Transverse colon (tissue), 4 donors: ENCODE data around the gene MGAT1. TPM values are rescaled to one million over a fixed set of nuclear protein-coding genes. Genes with fewer than 3 reads are reported as not detected.
"Not testable (repeated sequence)": the region's sequence is repeated elsewhere in the genome, so short reads cannot be mapped to it uniquely, and the experiment has no call there.

ENCODE experiments used
- DNase-seq: peaks from one replicate; pipeline ENCODE4 v3.0.0-alpha.2; 2019
- H3K27ac ChIP-seq, 4 donors: fragments of 200-600 bp; sonication (generic); 2 replicates each; pipeline ENCODE4 v1.5.1; 2016 to 2018; ENCODE audit warnings: inconsistent platforms in 4 of 4
- H3K27me3 ChIP-seq: fragments of 200-600 bp; sonication (generic); 2 replicates; pipeline ENCODE4 v1.5.1; 2017; ENCODE audit warnings: inconsistent platforms
- H3K36me3 ChIP-seq, 4 donors: fragments of 200-600 bp; sonication (generic); 2 replicates each; pipeline ENCODE4 v1.5.1; 2017 to 2019; ENCODE audit warnings: inconsistent platforms in 4 of 4
- H3K4me1 ChIP-seq, 4 donors: fragments of 200-600 bp; sonication (generic); 2 replicates each; pipeline ENCODE4 v1.5.1; 2017 to 2020; ENCODE audit warnings: inconsistent platforms in 4 of 4
- H3K4me3 ChIP-seq, 4 donors: fragments of 200-600 bp; sonication (generic); 1 replicate in 1 of 4; 2 replicates in 3 of 4; pipeline versions ENCODE4 v1.5.1 to v1.6.1; 2017 to 2019; ENCODE audit warnings: inconsistent platforms in 4 of 4
- H3K9me3 ChIP-seq, 2 donors: fragments of 200-600 bp; sonication (generic); 2 replicates each; pipeline ENCODE4 v1.5.1; 2017 to 2019; ENCODE audit warnings: inconsistent platforms in 2 of 2
- EP300 ChIP-seq: sonication (generic); formaldehyde crosslinking; IDR thresholded peaks from one replicate; pipeline ENCODE4 v1.6.1; 2017; ENCODE audit warnings: antibody characterized with exemption, low read depth
- POLR2A ChIP-seq: fragments of 450-650 bp; IDR thresholded peaks from one replicate; pipeline ENCODE4 v1.6.1; 2016; ENCODE audit warnings: antibody characterized with exemption, mild to moderate bottlenecking, moderate library complexity
- POLR2AphosphoS5 ChIP-seq, 3 donors: sonication (generic); formaldehyde crosslinking; IDR thresholded peaks; one replicate each; pipeline ENCODE4 v1.6.1; 2016; ENCODE audit warnings: antibody characterized with exemption in 3 of 3
- WGBS, 2 donors: methylation state at CpG; one replicate each; pipeline ENCODE4 v1.1.5; 2018; ENCODE audit warnings: low coverage in 1 of 2; 5-methylcytosine and 5-hydroxymethylcytosine counted together
- in situ Hi-C, 4 donors: fragments of 200-750 bp; cut with MboI; loops; one replicate each; pipeline versions ENCODE4 v1.15.0 to v1.15.1; 2017; ENCODE audit warnings: low sequenced_read_pairs in 3 of 4, low pct_ligation_motif_present in 1 of 4, low pct_unique_long_range_greater_than_20kb in 1 of 4
- intact Hi-C: fragments of 100-400 bp; cut with DNase I; formaldehyde crosslinking; loops from one replicate; pipeline ENCODE4 v1.15.1; 2023; ENCODE audit warnings: low total_unique reads
- total RNA-seq, 4 donors: library from RNA; depleted of rRNA; stranded (reverse); fragments of >200 nt; gene quantifications; one replicate each; pipeline ENCODE4 v1.1.0, GENCODE V29; 2016
- TF ChIP-seq, protein P1 (sequence below), 5 experiments: fragments of 200-600 bp in 3 of 5; fragments of 450-650 bp in 2 of 5; sonication (generic) in 3 of 5; IDR thresholded peaks; 1 replicate in 2 of 5; 2 replicates in 3 of 5; pipeline ENCODE4 v1.5.1; 2016 to 2017; ENCODE audit warnings: antibody characterized with exemption in 5 of 5, inconsistent platforms in 3 of 5, mild to moderate bottlenecking in 2 of 5, moderate library complexity in 1 of 5

Gene MGAT1
- total RNA-seq, 4 donors from 2014 or later = 98.5 to 131 (median 114) TPM

DNA sequence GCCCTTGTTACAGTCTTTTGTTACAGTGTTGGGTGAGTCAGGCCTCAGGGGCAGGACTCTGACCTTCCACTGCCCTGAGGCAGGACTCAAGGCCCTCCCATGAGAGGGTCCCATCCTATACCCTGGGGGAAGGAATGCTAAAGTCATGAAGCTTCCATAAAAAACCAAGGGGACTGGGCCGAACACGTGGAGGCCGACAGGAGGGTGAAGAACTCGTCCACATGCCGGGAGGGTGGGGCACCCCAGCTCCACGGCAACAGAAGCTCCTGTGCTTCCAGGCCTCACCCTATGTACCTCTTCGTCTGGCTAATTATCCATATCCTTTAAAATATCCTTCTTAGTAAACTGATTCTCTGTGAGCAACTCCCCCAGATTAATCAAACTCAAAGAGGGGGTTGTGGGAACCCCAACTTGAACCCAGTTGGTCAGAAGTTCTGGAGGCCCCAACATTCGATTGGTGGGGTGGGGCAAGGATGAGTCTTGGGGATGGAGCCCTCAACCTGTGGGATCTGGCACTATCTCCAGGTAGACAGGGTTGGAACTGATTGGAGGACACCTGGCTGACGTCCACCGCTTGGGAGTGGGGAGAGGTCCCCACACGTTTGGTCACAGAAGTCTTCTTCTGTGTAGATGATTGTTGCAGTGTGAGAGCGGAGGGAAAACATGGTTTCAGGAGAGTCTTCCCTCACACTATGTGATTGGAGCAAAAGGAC, 19.1 kb downstream of the MGAT1 start:
- Histone ChIP-seq H3K36me3 (no peaks in the 10 kb centered on the region), H3K27me3 (no peaks in the 10 kb centered on the region), H3K27ac (no peak overlapping the region), H3K9me3 (no peaks in the 10 kb centered on the region), H3K4me3 (no peak overlapping the region), H3K4me1 (peaks cover 25 to 32% (median 26%) of the 10 kb centered on the region in 4 donors)
- DNase-seq = no peak
- TF ChIP-seq POLR2A (no peak), POLR2AphosphoS5 (IDR thresholded peaks at IDR 0.05) (no peak), EP300 (no peak)
- TF ChIP-seq, protein P1, sequence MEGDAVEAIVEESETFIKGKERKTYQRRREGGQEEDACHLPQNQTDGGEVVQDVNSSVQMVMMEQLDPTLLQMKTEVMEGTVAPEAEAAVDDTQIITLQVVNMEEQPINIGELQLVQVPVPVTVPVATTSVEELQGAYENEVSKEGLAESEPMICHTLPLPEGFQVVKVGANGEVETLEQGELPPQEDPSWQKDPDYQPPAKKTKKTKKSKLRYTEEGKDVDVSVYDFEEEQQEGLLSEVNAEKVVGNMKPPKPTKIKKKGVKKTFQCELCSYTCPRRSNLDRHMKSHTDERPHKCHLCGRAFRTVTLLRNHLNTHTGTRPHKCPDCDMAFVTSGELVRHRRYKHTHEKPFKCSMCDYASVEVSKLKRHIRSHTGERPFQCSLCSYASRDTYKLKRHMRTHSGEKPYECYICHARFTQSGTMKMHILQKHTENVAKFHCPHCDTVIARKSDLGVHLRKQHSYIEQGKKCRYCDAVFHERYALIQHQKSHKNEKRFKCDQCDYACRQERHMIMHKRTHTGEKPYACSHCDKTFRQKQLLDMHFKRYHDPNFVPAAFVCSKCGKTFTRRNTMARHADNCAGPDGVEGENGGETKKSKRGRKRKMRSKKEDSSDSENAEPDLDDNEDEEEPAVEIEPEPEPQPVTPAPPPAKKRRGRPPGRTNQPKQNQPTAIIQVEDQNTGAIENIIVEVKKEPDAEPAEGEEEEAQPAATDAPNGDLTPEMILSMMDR (IDR thresholded peaks at IDR 0.05) = no peak
- intact Hi-C loops = loop anchor here (5.0 kb wide), 1 partner anchor 79 kb away; the partner anchor contains the start of gene ZFP62
- in situ Hi-C loops = loop anchor here in 1 of 4 donors (10.0 kb wide), 1 partner anchor 61 kb away; no protein-coding TSS in a partner anchor
- 66 to 77% methylated on average over 7 to 12 of the region's 12 CpGs for WGBS, 2 donors

DNA sequence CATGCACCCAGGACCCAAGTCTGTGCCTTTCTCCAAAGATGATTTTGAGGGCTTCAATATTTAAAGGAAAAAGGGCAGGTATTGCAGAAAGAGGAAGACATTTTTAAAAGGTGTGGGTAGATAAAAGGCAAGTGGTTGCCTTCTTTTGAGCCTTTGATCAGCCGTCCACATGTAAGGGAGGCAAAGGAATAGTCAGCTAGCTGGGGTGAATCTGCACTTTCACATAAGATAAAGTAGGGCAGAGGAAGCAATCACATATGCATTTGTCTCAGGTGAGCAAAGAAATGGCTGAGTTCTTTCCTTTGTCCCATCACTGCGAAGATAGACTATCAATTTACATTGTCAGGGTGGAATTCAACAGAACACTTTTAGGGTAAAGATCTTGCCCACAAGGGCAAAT, 19.9 kb downstream of the MGAT1 start:
- Histone ChIP-seq H3K9me3 (no peaks in the 10 kb centered on the region), H3K27ac (no peak overlapping the region), H3K27me3 (no peaks in the 10 kb centered on the region), H3K4me1 (peaks cover 22 to 28% (median 25%) of the 10 kb centered on the region in 4 donors), H3K36me3 (no peaks in the 10 kb centered on the region), H3K4me3 (no peak overlapping the region)
- TF ChIP-seq EP300 = no peak
- TF ChIP-seq POLR2AphosphoS5 (IDR thresholded peaks at IDR 0.05) = no peak
- TF ChIP-seq POLR2A = no peak
- TF ChIP-seq, protein P1 (IDR thresholded peaks at IDR 0.05) = no peak
- 69 to 92% methylated on average over 2 of the region's 2 CpGs for WGBS, 2 donors
- in situ Hi-C loops (loop anchor here in 1 of 4 donors (10.0 kb wide), 1 partner anchor 62 kb away; no protein-coding TSS in a partner anchor), intact Hi-C loops (loop anchor here (5.0 kb wide), 1 partner anchor 80 kb away; the partner anchor contains the start of gene ZFP62)
- DNase-seq = no peak

DNA sequence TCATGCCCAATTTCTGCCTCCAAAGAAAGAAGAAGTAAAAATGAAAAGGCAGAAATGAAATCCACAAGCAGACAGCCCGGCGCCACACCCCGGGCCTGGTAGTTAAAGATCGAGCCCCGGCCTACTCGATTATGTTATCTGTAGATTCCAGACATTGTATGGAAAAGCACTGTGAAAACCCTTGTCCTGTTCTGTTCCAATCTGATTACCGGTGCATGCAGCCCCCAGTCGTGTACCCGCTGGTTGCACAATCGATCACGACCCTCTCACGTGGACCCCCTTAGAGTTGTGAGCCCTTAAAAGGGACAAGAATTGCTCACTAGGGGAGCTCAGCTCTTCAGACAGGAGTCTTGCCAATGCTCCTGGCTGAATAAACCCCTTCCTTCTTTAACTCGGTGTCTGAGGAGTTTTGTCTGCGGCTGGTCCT, 20.7 kb downstream of the MGAT1 start:
- peaks cover 16 to 22% (median 18%) of the 10 kb centered on the region in 4 donors for H3K4me1 ChIP-seq
- in situ Hi-C loops = loop anchor here in 1 of 4 donors (10.0 kb wide), 1 partner anchor 63 kb away; no protein-coding TSS in a partner anchor
- not testable (repeated sequence) for H3K27me3 ChIP-seq, H3K4me3 ChIP-seq, DNase-seq, H3K36me3 ChIP-seq, H3K9me3 ChIP-seq, H3K27ac ChIP-seq
- WGBS, 2 donors = 79 to 91% methylated on average over 6 to 14 of the region's 14 CpGs
- intact Hi-C loops = loop anchor here (5.0 kb wide), 1 partner anchor 80 kb away; the partner anchor contains the start of gene ZFP62

DNA sequence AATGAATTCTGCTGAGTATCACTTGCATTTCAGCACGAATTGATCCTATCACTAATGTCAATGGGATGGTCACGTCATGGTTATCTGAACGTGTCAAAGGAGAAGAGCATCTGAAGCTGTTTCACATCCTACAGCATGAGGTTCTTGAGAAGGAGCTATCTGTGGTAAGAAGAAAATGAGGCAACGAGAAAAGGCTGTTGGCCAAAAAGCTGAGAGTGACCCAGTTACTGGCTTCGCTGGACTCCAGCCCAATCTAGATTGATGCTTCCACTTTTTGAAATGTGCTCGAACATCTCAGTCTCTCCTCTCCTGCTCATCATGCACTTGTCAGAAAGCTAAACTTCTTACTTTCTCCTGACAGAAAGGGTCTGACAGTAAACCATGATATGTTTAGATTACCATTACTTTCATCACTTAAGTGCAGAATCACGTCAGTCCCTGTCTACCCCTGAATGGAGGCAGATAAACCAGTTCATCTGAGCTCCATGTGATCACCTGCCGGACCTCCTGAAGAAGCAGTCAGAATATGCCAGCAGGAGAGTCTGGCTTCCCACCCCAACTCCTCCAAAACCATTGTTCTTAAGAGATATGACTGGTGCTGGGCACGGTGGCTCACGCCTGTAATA, 22.5 kb downstream of the MGAT1 start:
- Histone ChIP-seq H3K4me1 (peaks cover 0 to 4% (median 2%) of the 10 kb centered on the region in 4 donors), H3K4me3 (no peak overlapping the region), H3K9me3 (no peaks in the 10 kb centered on the region), H3K27me3 (no peaks in the 10 kb centered on the region), H3K27ac (no peak overlapping the region), H3K36me3 (no peaks in the 10 kb centered on the region)
- intact Hi-C loops (loop anchor here (5.0 kb wide), 1 partner anchor 82 kb away; the partner anchor contains the start of gene ZFP62), in situ Hi-C loops (loop anchor here in 1 of 4 donors (10.0 kb wide), 1 partner anchor 65 kb away; no protein-coding TSS in a partner anchor)
- WGBS, 2 donors = 65 to 80% methylated on average over 5 to 10 of the region's 10 CpGs
- DNase-seq = no peak
- TF ChIP-seq EP300 (no peak), POLR2A (no peak)

DNA sequence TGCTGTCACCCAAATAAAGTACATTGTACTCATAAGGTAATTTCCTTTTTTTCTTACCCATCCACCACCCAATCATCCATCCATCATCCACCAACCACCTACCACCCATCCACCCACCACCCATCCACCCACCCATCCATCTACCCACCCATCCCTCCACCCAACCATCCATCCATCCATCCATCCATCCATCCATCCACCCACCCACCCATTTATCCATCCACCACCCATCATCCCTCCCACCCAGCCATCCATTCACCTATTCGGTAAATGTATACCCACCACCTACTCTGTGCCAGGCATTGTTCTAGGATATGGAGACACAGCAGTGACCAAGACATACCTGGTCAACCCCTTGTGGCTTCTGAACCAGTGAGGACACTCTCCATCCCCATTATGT, 25.1 kb downstream of the MGAT1 start:
- Histone ChIP-seq H3K27ac (no peak overlapping the region), H3K36me3 (no peaks in the 10 kb centered on the region), H3K27me3 (no peaks in the 10 kb centered on the region), H3K9me3 (no peaks in the 10 kb centered on the region), H3K4me1 (no peaks in the 10 kb centered on the region), H3K4me3 (no peak overlapping the region)
- intact Hi-C loops = no loop called here
- no peak for TF ChIP-seq EP300
- TF ChIP-seq, protein P1 (IDR thresholded peaks at IDR 0.05) = no peak
- no peak for TF ChIP-seq POLR2AphosphoS5 (IDR thresholded peaks at IDR 0.05)
- TF ChIP-seq POLR2A = no peak
- in situ Hi-C loops = no loop called here
- WGBS, 2 donors = 86 to 100% methylated on average over 1 of the region's 1 CpG
- DNase-seq = no peak
